Smooth muscle cell (in vitro differentiated cells): ENCODE data around the gene CREB3L4. TPM values are rescaled to one million over a fixed set of nuclear protein-coding genes. Genes with fewer than 3 reads are reported as not detected.

Experiments
- DNase-seq: peaks from one replicate; lab custom pipeline; 2025; ENCODE audit not compliant: unreplicated experiment; lab: John Stamatoyannopoulos, UW
- H2AFZ ChIP-seq: fragments of 200-600 bp; sonication (generic); 2 replicates; pipeline ENCODE4 v1.6.0; 2016; ENCODE audit warnings: antibody characterized with exemption, low read depth, mild to moderate bottlenecking
- H3F3A ChIP-seq: fragments of 200-600 bp; sonication (generic); 2 replicates; pipeline ENCODE4 v1.6.0; 2017; ENCODE audit warnings: antibody characterized with exemption, low read depth
- H3K27ac ChIP-seq: fragments of 200-600 bp; sonication (generic); 2 replicates; pipeline ENCODE4 v1.5.1; 2016; ENCODE audit warnings: low read depth, mild to moderate bottlenecking
- H3K27me3 ChIP-seq: fragments of 200-600 bp; sonication (generic); 2 replicates; pipeline ENCODE4 v1.6.1; 2016; ENCODE audit warnings: low read depth, mild to moderate bottlenecking
- H3K36me3 ChIP-seq: fragments of 200-600 bp; sonication (generic); 2 replicates; pipeline ENCODE4 v1.5.1; 2016; ENCODE audit warnings: low read depth
- H3K4me1 ChIP-seq: fragments of 200-600 bp; sonication (generic); 2 replicates; pipeline ENCODE4 v1.5.1; 2016; ENCODE audit warnings: low read depth
- H3K4me2 ChIP-seq: fragments of 200-600 bp; sonication (generic); 2 replicates; pipeline ENCODE4 v1.6.0; 2016; ENCODE audit warnings: mild to moderate bottlenecking
- H3K4me3 ChIP-seq: fragments of 200-600 bp; sonication (generic); 2 replicates; pipeline ENCODE4 v1.5.1; 2016; ENCODE audit warnings: mild to moderate bottlenecking
- H3K79me2 ChIP-seq: fragments of 200-600 bp; sonication (generic); 2 replicates; pipeline ENCODE4 v1.6.0; 2016; ENCODE audit warnings: low read depth, mild to moderate bottlenecking
- H3K9ac ChIP-seq: fragments of 200-600 bp; sonication (generic); 2 replicates; pipeline ENCODE4 v1.6.0; 2016; ENCODE audit warnings: low read depth
- H3K9me3 ChIP-seq: fragments of 200-600 bp; sonication (generic); replicated peaks from 2 replicates; pipeline ENCODE4 v1.5.1; 2016; ENCODE audit warnings: low read depth
- H4K20me1 ChIP-seq: fragments of 200-600 bp; sonication (generic); 2 replicates; pipeline ENCODE4 v1.6.0; 2016; ENCODE audit warnings: low read depth
- CTCF ChIP-seq: fragments of 200-600 bp; sonication (generic); IDR thresholded peaks from 2 replicates; pipeline ENCODE4 v1.5.1; 2017; ENCODE audit warnings: borderline replicate concordance, mild to moderate bottlenecking, antibody characterized with exemption; ENCODE audit not compliant: insufficient read depth, poor library complexity, severe bottlenecking
- WGBS: methylation state at CpG from one replicate; pipeline ENCODE4 v1.1.7; 2016; ENCODE audit warnings: low lambda C conversion rate; 5-methylcytosine and 5-hydroxymethylcytosine counted together
- polyA plus RNA-seq: library from polyadenylated mRNA; unstranded; fragments of >200 nt; fragmentation: Nextera tagmentation; extraction: Ambion mirVana; gene quantifications from 2 replicates; pipeline ENCODE4 v1.2.1, GENCODE V29; 2016
- total RNA-seq: library from RNA; depleted of rRNA; stranded (reverse); fragments of >200 nt; gene quantifications from 2 replicates; pipeline ENCODE4 v1.2.3, GENCODE V29; 2014

CREB3L4 gene
- total and polyA plus RNA-seq, 2 experiments from 2014 or later: 9.0 to 14.9 TPM

- Histone ChIP-seq H2AFZ (no peak overlapping the region), H3K36me3 (no peaks in the 10 kb centered on the region), H3K4me2 (no peak overlapping the region), H3K4me3 (no peak overlapping the region), H3K9me3 (no peaks in the 10 kb centered on the region), H4K20me1 (no peaks in the 10 kb centered on the region), H3K27me3 (no peaks in the 10 kb centered on the region), H3K9ac (no peak overlapping the region), H3K4me1 (no peaks in the 10 kb centered on the region), H3F3A (no peaks in the 10 kb centered on the region), H3K27ac (no peak overlapping the region), H3K79me2 (no peaks in the 10 kb centered on the region)
- no peak for DNase-seq
- 96% methylated on average over 14 of the region's 14 CpGs for WGBS
- TF ChIP-seq CTCF: no peak
Measured at GRCh38 chr1:153929981-153930948, 37.4 kb upstream of the CREB3L4 start.

- H3K9ac ChIP-seq: no peak overlapping the region
- no peak overlapping the region for H3K4me2 ChIP-seq
- WGBS: 97% methylated on average over 18 of the region's 18 CpGs
- H3F3A ChIP-seq: no peaks in the 10 kb centered on the region
- no peaks in the 10 kb centered on the region for H3K79me2 ChIP-seq
- no peak overlapping the region for H2AFZ ChIP-seq
- H3K4me1 ChIP-seq: no peaks in the 10 kb centered on the region
- no peaks in the 10 kb centered on the region for H3K36me3 ChIP-seq
- no peak for DNase-seq
- no peaks in the 10 kb centered on the region for H4K20me1 ChIP-seq
- H3K4me3 ChIP-seq: no peak overlapping the region
- no peak overlapping the region for H3K27ac ChIP-seq
- no peaks in the 10 kb centered on the region for H3K27me3 ChIP-seq
- no peaks in the 10 kb centered on the region for H3K9me3 ChIP-seq
- TF ChIP-seq CTCF: no peak
Measured at GRCh38 chr1:153932156-153933131, 35.3 kb upstream of the CREB3L4 start.

DNA sequence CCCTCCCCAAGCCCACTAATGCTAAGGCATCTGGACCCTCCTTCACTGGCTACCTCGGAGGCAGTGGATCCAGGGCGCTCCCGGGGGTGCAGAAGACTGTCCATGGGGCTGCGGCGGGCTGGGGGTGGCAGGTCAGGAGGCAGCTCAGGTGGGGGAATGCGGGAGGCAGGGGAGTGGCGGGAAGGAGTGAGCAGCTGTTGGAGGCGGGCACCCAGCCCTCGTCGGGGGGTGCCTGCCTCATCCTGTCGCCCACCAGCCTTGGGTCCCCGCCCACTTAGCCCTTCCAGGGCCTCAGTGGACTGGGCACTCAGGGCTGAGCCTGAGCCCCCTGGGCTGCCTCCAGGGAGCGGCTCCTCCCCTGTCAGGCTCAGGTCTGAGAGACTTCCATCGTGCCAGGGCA, 34.3 kb upstream of the CREB3L4 start:
- no peaks in the 10 kb centered on the region for H3K4me1 ChIP-seq
- H3K27ac ChIP-seq: no peak overlapping the region
- no peak overlapping the region for H3K4me2 ChIP-seq
- no peaks in the 10 kb centered on the region for H4K20me1 ChIP-seq
- H3K79me2 ChIP-seq: no peaks in the 10 kb centered on the region
- no peak for TF ChIP-seq CTCF
- no peak overlapping the region for H3K9ac ChIP-seq
- H3K9me3 ChIP-seq: no peaks in the 10 kb centered on the region
- no peaks in the 10 kb centered on the region for H3F3A ChIP-seq
- no peak for DNase-seq
- no peak overlapping the region for H3K4me3 ChIP-seq
- no peaks in the 10 kb centered on the region for H3K27me3 ChIP-seq
- H2AFZ ChIP-seq: no peak overlapping the region
- H3K36me3 ChIP-seq: no peaks in the 10 kb centered on the region
- 96% methylated on average over 10 of the region's 14 CpGs for WGBS
